Measurements from ENCODE around the gene ARMC7. TPM values are rescaled to one million over a fixed set of nuclear protein-coding genes. Genes with fewer than 3 reads are reported as not detected.

Gene ARMC7
- total RNA-seq, 1 experiment from 2014 or later = 43.2 TPM

DNA sequence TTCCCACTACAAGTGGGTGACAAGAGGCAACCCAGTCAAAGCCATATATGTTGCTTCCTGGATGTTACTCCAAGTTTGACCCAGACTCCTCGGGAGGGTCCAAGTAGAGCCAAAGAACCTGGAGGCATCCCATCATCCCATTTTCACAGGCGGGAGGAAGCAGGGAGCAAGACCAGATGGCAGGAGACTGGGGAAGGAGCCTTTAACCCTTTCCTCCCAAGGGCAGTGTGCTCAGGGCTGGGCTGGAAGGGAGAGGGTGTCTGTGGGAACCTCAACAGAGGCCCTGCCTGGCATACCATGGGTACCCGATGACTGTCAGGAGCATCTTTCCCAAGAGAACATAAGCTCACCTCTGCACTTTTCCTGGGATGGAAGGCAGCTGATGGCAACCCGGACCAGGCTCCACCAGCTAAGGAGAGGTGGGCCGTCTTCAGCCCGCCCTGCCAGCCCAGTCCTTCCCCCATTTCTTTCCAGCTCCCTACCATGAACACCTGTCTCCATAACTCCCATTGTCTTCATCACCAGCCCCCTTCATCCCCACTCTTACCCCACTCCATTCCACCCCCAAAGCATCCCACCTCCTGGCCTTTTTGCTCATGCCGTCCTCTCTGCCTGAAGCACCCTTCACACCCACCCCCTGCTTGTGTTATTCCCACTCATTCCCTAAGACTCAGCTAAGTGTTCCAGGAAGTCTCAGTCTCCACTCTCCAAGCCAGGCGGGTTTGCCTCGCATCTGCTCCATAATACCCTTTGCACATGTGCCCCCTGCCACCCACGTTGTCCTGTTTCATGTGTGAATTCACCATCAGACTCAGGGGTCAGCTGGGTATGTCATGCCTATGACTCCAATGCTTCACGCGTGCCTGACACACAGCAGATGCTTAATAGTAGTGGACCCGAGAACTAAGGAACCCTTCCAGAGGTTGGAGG, 27.9 kb upstream of the ARMC7 start:
- no peaks in the 10 kb centered on the region for H3K9me2 ChIP-seq (ENCODE audit: insufficient read depth)
- no peaks in the 10 kb centered on the region for H3K27me3 ChIP-seq (ENCODE audit: insufficient read depth, low read length)
- DNase-seq (ENCODE audit: low read depth, low spot score) = no peak
- RAD21 ChIA-PET (ENCODE audit: low non-redundant PET in 1 of 2, low total read pairs in 2 of 2, uncharacterized antibody in 2 of 2, unreplicated experiment in 2 of 2) = interaction anchor here in 1 of 2 experiments (0.9 kb wide), 1 partner anchor 12 kb away, joined by 3 read pairs; no protein-coding TSS in a partner anchor
- peaks cover 90 to 91% of the 10 kb centered on the region in 2 experiments for H3K4me1 ChIP-seq (ENCODE audit: control insufficient read depth in 1 of 2, insufficient read depth in 2 of 2, low read length in 2 of 2)
- intact Hi-C loops (cut with micrococcal nuclease) = no loop called here
- H4K20me1 ChIP-seq (ENCODE audit: insufficient read depth) = no peaks in the 10 kb centered on the region
- H3K4me3 ChIP-seq (replicated peaks in 1 of 2; ENCODE audit: low read depth in 1 of 2, low read length in 2 of 2) = no peak overlapping the region
- no TSS peak for BruUV-seq (replicated peaks)
- no peak overlapping the region for H3K27ac ChIP-seq (ENCODE audit: low read depth, low read length)
- TF ChIP-seq ZNF274 (IDR thresholded peaks at IDR 0.05; ENCODE audit: low read depth, low read length) (no peak), TCF7L2 (IDR thresholded peaks at IDR 0.05; ENCODE audit: borderline replicate concordance, extremely low read depth, insufficient read depth, insufficient read length) (no peak), RAD21 (IDR thresholded peaks at IDR 0.05; ENCODE audit: low read depth) (no peak)
- CTCF ChIA-PET = interaction anchor here (1.0 to 2.2 kb wide), 3 partner anchors 12 to 35 kb away, joined by 3 to 7 read pairs (median 3); partner anchors contain the start of genes ATP5PD and KCTD2
- H3K9me3 ChIP-seq (ENCODE audit: control insufficient read depth in 1 of 2, insufficient read depth in 1 of 2, low read depth in 1 of 2, low read length in 2 of 2) = no peaks in the 10 kb centered on the region
- ATAC-seq = no peak
- no peak overlapping the region for H3K9ac ChIP-seq (ENCODE audit: low read length)
- no peaks in the 10 kb centered on the region for H3K36me3 ChIP-seq (ENCODE audit: control insufficient read depth in 1 of 2, insufficient read depth in 2 of 2, low read length in 2 of 2)
- H2AFZ ChIP-seq (ENCODE audit: low read depth, low read length, poor library complexity, severe bottlenecking) = no peak overlapping the region
- POLR2A ChIA-PET = no interaction called here
- peak overlapping the region; percentile 13; the same call in 1 of the 2 replicates for H3K4me2 ChIP-seq (ENCODE audit: low read length)
- H3K79me2 ChIP-seq (ENCODE audit: insufficient read depth, low read length) = no peaks in the 10 kb centered on the region

DNA sequence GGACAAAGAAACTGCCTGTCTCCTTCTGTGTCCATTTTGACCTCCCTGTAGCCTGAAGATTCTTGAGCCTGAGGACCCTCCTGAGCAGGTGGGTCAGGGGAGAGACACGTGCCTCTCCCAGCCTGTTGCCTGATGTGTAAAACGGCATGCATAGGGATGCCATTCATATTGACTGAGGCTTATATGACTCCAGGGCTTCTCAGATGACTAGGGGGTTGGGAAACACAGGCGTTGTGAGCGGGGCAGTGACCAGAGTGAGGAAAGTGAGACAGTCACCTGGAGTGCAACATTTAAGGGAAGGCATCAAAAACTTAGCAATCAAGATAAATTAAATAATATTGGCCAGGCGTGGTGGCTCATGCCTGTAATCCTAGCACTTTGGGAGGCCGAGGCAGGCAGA, 27.1 kb upstream of the ARMC7 start:
- peaks cover 83 to 91% of the 10 kb centered on the region in 2 experiments for H3K4me1 ChIP-seq (ENCODE audit: control insufficient read depth in 1 of 2, insufficient read depth in 2 of 2, low read length in 2 of 2)
- H4K20me1 ChIP-seq (ENCODE audit: insufficient read depth) = no peaks in the 10 kb centered on the region
- H3K9me2 ChIP-seq (ENCODE audit: insufficient read depth) = no peaks in the 10 kb centered on the region
- intact Hi-C loops (cut with micrococcal nuclease) = no loop called here
- DNase-seq (ENCODE audit: low read depth, low spot score) (no peak), ATAC-seq (no peak)
- no peaks in the 10 kb centered on the region for H3K36me3 ChIP-seq (ENCODE audit: control insufficient read depth in 1 of 2, insufficient read depth in 2 of 2, low read length in 2 of 2)
- H2AFZ ChIP-seq (ENCODE audit: low read depth, low read length, poor library complexity, severe bottlenecking) = no peak overlapping the region
- no peaks in the 10 kb centered on the region for H3K9me3 ChIP-seq (ENCODE audit: control insufficient read depth in 1 of 2, insufficient read depth in 1 of 2, low read depth in 1 of 2, low read length in 2 of 2)
- H3K27ac ChIP-seq (ENCODE audit: low read depth, low read length) = no peak overlapping the region
- no TSS peak for BruUV-seq (replicated peaks)
- peak overlapping the region; percentile 13; the same call in 1 of the 2 replicates for H3K4me2 ChIP-seq (ENCODE audit: low read length)
- ChIA-PET CTCF (interaction anchor here (1.0 to 2.2 kb wide), 2 partner anchors 13 to 36 kb away, joined by 3 to 7 read pairs; partner anchors contain the start of genes ATP5PD and KCTD2), RAD21 (ENCODE audit: low non-redundant PET in 1 of 2, low total read pairs in 2 of 2, uncharacterized antibody in 2 of 2, unreplicated experiment in 2 of 2) (no interaction called here), POLR2A (no interaction called here)
- TF ChIP-seq, protein P1, sequence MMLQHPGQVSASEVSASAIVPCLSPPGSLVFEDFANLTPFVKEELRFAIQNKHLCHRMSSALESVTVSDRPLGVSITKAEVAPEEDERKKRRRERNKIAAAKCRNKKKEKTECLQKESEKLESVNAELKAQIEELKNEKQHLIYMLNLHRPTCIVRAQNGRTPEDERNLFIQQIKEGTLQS (IDR thresholded peaks at IDR 0.05) = no peak
- TF ChIP-seq TCF7L2 (IDR thresholded peaks at IDR 0.05; ENCODE audit: borderline replicate concordance, extremely low read depth, insufficient read depth, insufficient read length) (no peak), ZBTB33 (IDR thresholded peaks at IDR 0.05; ENCODE audit: extremely low read depth, insufficient replicate concordance, low read length) (no peak), SP1 (IDR thresholded peaks at IDR 0.05; ENCODE audit: low read depth) (no peak), ZFX (IDR thresholded peaks at IDR 0.05) (no peak), SIN3A (IDR thresholded peaks at IDR 0.05; ENCODE audit: low read depth) (no peak), FOSL1 (IDR thresholded peaks at IDR 0.05; ENCODE audit: low read depth) (no peak), RAD21 (IDR thresholded peaks at IDR 0.05; ENCODE audit: low read depth) (no peak)
- no peak overlapping the region for H3K4me3 ChIP-seq (replicated peaks in 1 of 2; ENCODE audit: low read depth in 1 of 2, low read length in 2 of 2)
- H3K9ac ChIP-seq (ENCODE audit: low read length) = no peak overlapping the region
- no peaks in the 10 kb centered on the region for H3K27me3 ChIP-seq (ENCODE audit: insufficient read depth, low read length)
- no peaks in the 10 kb centered on the region for H3K79me2 ChIP-seq (ENCODE audit: insufficient read depth, low read length)

Measured in HCT116 (cell line).